IgD-negative memory B cell (primary cell): ENCODE measurements around the gene HMCES. TPM values are rescaled to one million over a fixed set of nuclear protein-coding genes. Genes with fewer than 3 reads are reported as not detected.

Experiments used
- H3K27ac Mint-ChIP-seq, 3 donors: one replicate each; pipeline ENCODE4 v1.8.0; 2020 to 2022; ENCODE audit warnings: mild to moderate bottlenecking in 3 of 3, mixed read lengths in 3 of 3, moderate library complexity in 1 of 3
- H3K27me3 Mint-ChIP-seq: one replicate; pipeline ENCODE4 v1.8.0; 2021; ENCODE audit warnings: mixed read lengths
- H3K36me3 Mint-ChIP-seq: one replicate; pipeline ENCODE4 v1.8.0; 2020; ENCODE audit warnings: mild to moderate bottlenecking, mixed read lengths
- H3K4me1 Mint-ChIP-seq, 3 donors: one replicate each; pipeline ENCODE4 v1.8.0; 2020 to 2022; ENCODE audit warnings: mixed read lengths in 3 of 3, mild to moderate bottlenecking in 1 of 3
- H3K4me3 Mint-ChIP-seq, 4 donors: one replicate each; pipeline ENCODE4 v1.8.0; 2020 to 2022; ENCODE audit warnings: mild to moderate bottlenecking in 4 of 4, mixed read lengths in 4 of 4, moderate library complexity in 3 of 4
- H3K9me3 Mint-ChIP-seq, 3 donors: one replicate each; pipeline ENCODE4 v1.8.0; 2020 to 2021; ENCODE audit warnings: mixed read lengths in 3 of 3, mild to moderate bottlenecking in 1 of 3
- polyA plus RNA-seq: library from polyadenylated mRNA; unstranded; fragments of 300-500 nt; fragmentation: Illumina TruSeq; gene quantifications from one replicate; pipeline ENCODE4 v1.2.3, GENCODE V29; 2021

Gene HMCES
- polyA plus RNA-seq, 1 donor from 2014 or later, result 40.1 TPM

DNA sequence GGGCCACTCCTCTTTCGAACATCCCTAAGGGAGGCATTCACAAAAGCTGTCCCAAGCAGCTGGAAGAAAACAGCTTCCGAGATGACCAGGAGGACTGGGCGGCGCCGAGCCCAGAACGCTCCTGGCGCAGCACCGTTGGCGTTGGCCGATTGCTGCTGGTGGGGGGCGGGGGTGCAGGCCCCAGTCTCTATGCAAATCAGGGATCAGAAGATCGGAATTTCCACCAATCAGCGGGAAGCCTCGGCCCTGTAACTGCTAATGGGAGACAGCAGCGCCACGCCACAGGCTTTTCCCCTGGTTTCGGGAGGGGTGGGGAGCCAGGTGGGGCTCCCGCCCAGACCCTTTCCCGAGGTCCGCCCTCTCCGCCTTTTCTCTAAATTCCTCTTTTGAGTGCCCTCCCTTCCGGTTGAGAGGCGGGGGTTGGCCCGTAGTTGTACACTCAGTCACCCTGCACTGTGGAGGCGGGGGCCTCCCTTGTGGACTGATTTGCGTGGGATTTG lies 27.0 kb downstream of the HMCES start:
- Mint-ChIP-seq H3K4me1 (peaks cover 16 to 20% (median 17%) of the 10 kb centered on the region in 3 donors), H3K4me3 (peak overlapping the region; percentile 81 to 95 (median 88)), H3K27me3 (peaks cover 4% of the 10 kb centered on the region), H3K9me3 (no peaks in the 10 kb centered on the region), H3K36me3 (peaks cover 4% of the 10 kb centered on the region), H3K27ac (peak overlapping the region in 2 of 3 donors; percentile 41 to 53)

- H3K4me3 Mint-ChIP-seq, result peak overlapping the region in 1 of 4 donors; percentile 17
- peaks cover 4% of the 10 kb centered on the region for H3K36me3 Mint-ChIP-seq
- H3K4me1 Mint-ChIP-seq, result peaks cover 16 to 22% (median 18%) of the 10 kb centered on the region in 3 donors
- H3K27me3 Mint-ChIP-seq, result peaks cover 5% of the 10 kb centered on the region
- no peaks in the 10 kb centered on the region for H3K9me3 Mint-ChIP-seq
- no peak overlapping the region for H3K27ac Mint-ChIP-seq
These were observed 30.0 kb downstream of the HMCES start for GRCh38 chr3:129308636-129309035.

GRCh38 chr3:129310111-129311011 lies 31.7 kb downstream of the HMCES start:
- no peaks in the 10 kb centered on the region for H3K36me3 Mint-ChIP-seq
- H3K9me3 Mint-ChIP-seq, result no peaks in the 10 kb centered on the region
- no peak overlapping the region for H3K27ac Mint-ChIP-seq
- peaks cover 5% of the 10 kb centered on the region for H3K27me3 Mint-ChIP-seq
- peaks cover 14 to 20% (median 18%) of the 10 kb centered on the region in 3 donors for H3K4me1 Mint-ChIP-seq
- peak overlapping the region in 2 of 4 donors; percentile 27 to 56 for H3K4me3 Mint-ChIP-seq

- Mint-ChIP-seq H3K4me3 (peak overlapping the region in 1 of 4 donors; percentile 67), H3K4me1 (peaks cover 9 to 11% (median 10%) of the 10 kb centered on the region in 3 donors), H3K27me3 (peaks cover 5% of the 10 kb centered on the region), H3K27ac (no peak overlapping the region), H3K9me3 (no peaks in the 10 kb centered on the region), H3K36me3 (no peaks in the 10 kb centered on the region)
These were observed 32.6 kb downstream of the HMCES start for GRCh38 chr3:129311054-129311902.

DNA sequence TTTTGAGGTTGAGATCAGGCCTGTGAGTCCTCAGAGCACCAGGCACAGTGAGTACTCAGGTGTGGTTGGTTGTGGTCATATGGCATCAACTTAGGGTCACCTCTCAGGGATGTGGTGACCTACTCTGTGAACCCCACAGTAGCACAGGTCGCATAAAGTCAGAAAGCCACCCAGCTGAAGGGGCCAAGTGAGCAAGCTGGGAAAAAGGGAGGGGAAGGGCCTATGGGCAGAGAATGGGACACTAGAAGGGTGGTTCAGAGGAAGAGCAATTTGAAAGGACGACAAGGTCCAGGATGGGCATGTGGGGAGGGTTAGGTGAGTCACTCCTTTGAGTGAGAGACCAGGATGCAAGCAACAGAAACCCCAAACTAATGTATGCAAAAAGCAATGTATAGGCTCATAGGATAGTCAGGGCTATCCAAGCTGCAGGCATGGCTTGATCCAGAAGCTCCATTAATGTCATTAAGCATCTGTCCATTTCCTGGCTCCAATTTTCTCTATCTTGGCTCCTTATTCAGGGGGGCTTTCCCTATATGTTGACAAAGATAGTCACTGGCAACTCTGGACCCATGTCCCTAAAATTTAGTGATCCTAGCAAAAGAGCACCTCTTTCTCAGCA lies 33.5 kb downstream of the HMCES start:
- Mint-ChIP-seq H3K4me1 (peaks cover 6 to 10% (median 9%) of the 10 kb centered on the region in 3 donors), H3K36me3 (no peaks in the 10 kb centered on the region), H3K9me3 (no peaks in the 10 kb centered on the region), H3K4me3 (peak overlapping the region in 1 of 4 donors; percentile 67), H3K27ac (no peak overlapping the region), H3K27me3 (peaks cover 5% of the 10 kb centered on the region)

GRCh38 chr3:129312671-129313414 lies 34.2 kb downstream of the HMCES start:
- Mint-ChIP-seq H3K27ac (peak overlapping the region in 1 of 3 donors; percentile 73), H3K27me3 (peaks cover 6% of the 10 kb centered on the region), H3K9me3 (no peaks in the 10 kb centered on the region), H3K4me3 (peak overlapping the region in 3 of 4 donors; percentile 1 to 67 (median 2)), H3K36me3 (no peaks in the 10 kb centered on the region), H3K4me1 (peaks cover 5 to 11% (median 10%) of the 10 kb centered on the region in 3 donors)

DNA sequence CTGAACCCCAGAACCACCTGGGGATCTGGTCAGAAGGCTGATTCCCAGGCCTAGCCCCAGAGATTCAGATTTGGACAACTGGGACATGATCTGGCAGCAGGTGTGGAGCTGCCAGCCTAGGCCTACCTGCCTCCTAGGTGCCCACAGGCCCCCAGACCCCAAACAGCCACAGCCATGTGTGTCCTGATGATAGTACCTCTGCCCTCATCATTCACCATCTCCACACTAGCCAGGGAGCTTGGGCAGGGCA lies 34.7 kb downstream of the HMCES start:
- H3K9me3 Mint-ChIP-seq, result no peaks in the 10 kb centered on the region
- peaks cover 5 to 12% (median 10%) of the 10 kb centered on the region in 3 donors for H3K4me1 Mint-ChIP-seq
- peaks cover 6% of the 10 kb centered on the region for H3K27me3 Mint-ChIP-seq
- peak overlapping the region in 1 of 3 donors; percentile 73 for H3K27ac Mint-ChIP-seq
- H3K4me3 Mint-ChIP-seq, result peak overlapping the region in 3 of 4 donors; percentile 2 to 93 (median 10)
- no peaks in the 10 kb centered on the region for H3K36me3 Mint-ChIP-seq

GRCh38 chr3:129313665-129314385 lies 35.2 kb downstream of the HMCES start:
- Mint-ChIP-seq H3K36me3 (no peaks in the 10 kb centered on the region), H3K9me3 (no peaks in the 10 kb centered on the region), H3K4me1 (peaks cover 5 to 10% (median 10%) of the 10 kb centered on the region in 3 donors), H3K4me3 (peak overlapping the region; percentile 41 to 96 (median 90)), H3K27ac (no peak overlapping the region), H3K27me3 (peaks cover 8% of the 10 kb centered on the region)

- no peak overlapping the region for H3K27ac Mint-ChIP-seq
- H3K9me3 Mint-ChIP-seq, result no peaks in the 10 kb centered on the region
- no peaks in the 10 kb centered on the region for H3K36me3 Mint-ChIP-seq
- H3K4me1 Mint-ChIP-seq, result peaks cover 5 to 10% (median 10%) of the 10 kb centered on the region in 3 donors
- peak overlapping the region; percentile 88 to 96 (median 91) for H3K4me3 Mint-ChIP-seq
- peaks cover 8% of the 10 kb centered on the region for H3K27me3 Mint-ChIP-seq
These were observed 35.9 kb downstream of the HMCES start for GRCh38 chr3:129314386-129315222.

- H3K4me1 Mint-ChIP-seq, result peaks cover 5 to 10% (median 10%) of the 10 kb centered on the region in 3 donors
- H3K27me3 Mint-ChIP-seq, result peaks cover 8% of the 10 kb centered on the region
- no peaks in the 10 kb centered on the region for H3K36me3 Mint-ChIP-seq
- no peak overlapping the region for H3K27ac Mint-ChIP-seq
- H3K4me3 Mint-ChIP-seq, result peak overlapping the region; percentile 88 to 96 (median 94)
- no peaks in the 10 kb centered on the region for H3K9me3 Mint-ChIP-seq
These were observed 36.7 kb downstream of the HMCES start for GRCh38 chr3:129315223-129315997.

- Mint-ChIP-seq H3K4me1 (peaks cover 5 to 10% (median 10%) of the 10 kb centered on the region in 3 donors), H3K36me3 (no peaks in the 10 kb centered on the region), H3K4me3 (peak overlapping the region; percentile 88 to 95 (median 92)), H3K9me3 (no peaks in the 10 kb centered on the region), H3K27me3 (peaks cover 8% of the 10 kb centered on the region), H3K27ac (peak overlapping the region in 1 of 3 donors; percentile 80)
These were observed 37.3 kb downstream of the HMCES start for GRCh38 chr3:129315998-129316247.

- H3K4me1 Mint-ChIP-seq, result peaks cover 5 to 10% (median 8%) of the 10 kb centered on the region in 3 donors
- peak overlapping the region; percentile 88 to 95 (median 92) for H3K4me3 Mint-ChIP-seq
- H3K9me3 Mint-ChIP-seq, result no peaks in the 10 kb centered on the region
- H3K27me3 Mint-ChIP-seq, result peaks cover 8% of the 10 kb centered on the region
- peak overlapping the region in 1 of 3 donors; percentile 80 for H3K27ac Mint-ChIP-seq
- H3K36me3 Mint-ChIP-seq, result no peaks in the 10 kb centered on the region
These were observed 37.8 kb downstream of the HMCES start for GRCh38 chr3:129316248-129317013.
